ENCODE data around the gene OSTM1.
"Not testable (repeated sequence)": the region's sequence is repeated elsewhere in the genome, so short reads cannot be mapped to it uniquely, and the experiment has no call there.

The OSTM1 gene

GRCh38 chr6:108020472-108021116 is 53.9 kb downstream of the OSTM1 start:
- no peak for DNase-seq (ENCODE audit: low spot score)

- DNase-seq (ENCODE audit: low spot score) = not testable (repeated sequence)
Observed at GRCh38 chr6:108016283-108016682, 58.3 kb downstream of the OSTM1 start.

GRCh38 chr6:108013787-108014439 is 60.6 kb downstream of the OSTM1 start:
- no peak for DNase-seq (ENCODE audit: low spot score)

- no peak for DNase-seq (ENCODE audit: low spot score)
Observed at GRCh38 chr6:108009894-108010293, 64.6 kb downstream of the OSTM1 start.

GRCh38 chr6:108009258-108009657 is 65.3 kb downstream of the OSTM1 start:
- not testable (repeated sequence) for DNase-seq (ENCODE audit: low spot score)

GRCh38 chr6:108008363-108008762 is 66.2 kb downstream of the OSTM1 start:
- DNase-seq (ENCODE audit: low spot score) = no peak

- DNase-seq (ENCODE audit: low spot score) = no peak
Observed at GRCh38 chr6:108005961-108006360, 68.6 kb downstream of the OSTM1 start.

- no peak for DNase-seq (ENCODE audit: low spot score)
Observed at GRCh38 chr6:108004861-108005260, 69.7 kb downstream of the OSTM1 start.

GRCh38 chr6:108002365-108003221 is 71.9 kb downstream of the OSTM1 start:
- no peak for DNase-seq (ENCODE audit: low spot score)

GRCh38 chr6:108001696-108002231 is 72.8 kb downstream of the OSTM1 start:
- DNase-seq (ENCODE audit: low spot score) = no peak

- not testable (repeated sequence) for DNase-seq (ENCODE audit: low spot score)
Observed at GRCh38 chr6:108000259-108000658, 74.3 kb downstream of the OSTM1 start.

GRCh38 chr6:107999341-107999740 is 75.2 kb downstream of the OSTM1 start:
- DNase-seq (ENCODE audit: low spot score) = no peak

GRCh38 chr6:107991772-107992550 is 82.6 kb downstream of the OSTM1 start:
- no peak for DNase-seq (ENCODE audit: low spot score)

All from CD4-positive, alpha-beta T cell treated with Interleukin-15 for 4 hours (primary cell).